ENCODE measurements around the gene DHTKD1.

Gene DHTKD1, protein sequence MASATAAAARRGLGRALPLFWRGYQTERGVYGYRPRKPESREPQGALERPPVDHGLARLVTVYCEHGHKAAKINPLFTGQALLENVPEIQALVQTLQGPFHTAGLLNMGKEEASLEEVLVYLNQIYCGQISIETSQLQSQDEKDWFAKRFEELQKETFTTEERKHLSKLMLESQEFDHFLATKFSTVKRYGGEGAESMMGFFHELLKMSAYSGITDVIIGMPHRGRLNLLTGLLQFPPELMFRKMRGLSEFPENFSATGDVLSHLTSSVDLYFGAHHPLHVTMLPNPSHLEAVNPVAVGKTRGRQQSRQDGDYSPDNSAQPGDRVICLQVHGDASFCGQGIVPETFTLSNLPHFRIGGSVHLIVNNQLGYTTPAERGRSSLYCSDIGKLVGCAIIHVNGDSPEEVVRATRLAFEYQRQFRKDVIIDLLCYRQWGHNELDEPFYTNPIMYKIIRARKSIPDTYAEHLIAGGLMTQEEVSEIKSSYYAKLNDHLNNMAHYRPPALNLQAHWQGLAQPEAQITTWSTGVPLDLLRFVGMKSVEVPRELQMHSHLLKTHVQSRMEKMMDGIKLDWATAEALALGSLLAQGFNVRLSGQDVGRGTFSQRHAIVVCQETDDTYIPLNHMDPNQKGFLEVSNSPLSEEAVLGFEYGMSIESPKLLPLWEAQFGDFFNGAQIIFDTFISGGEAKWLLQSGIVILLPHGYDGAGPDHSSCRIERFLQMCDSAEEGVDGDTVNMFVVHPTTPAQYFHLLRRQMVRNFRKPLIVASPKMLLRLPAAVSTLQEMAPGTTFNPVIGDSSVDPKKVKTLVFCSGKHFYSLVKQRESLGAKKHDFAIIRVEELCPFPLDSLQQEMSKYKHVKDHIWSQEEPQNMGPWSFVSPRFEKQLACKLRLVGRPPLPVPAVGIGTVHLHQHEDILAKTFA

DNA sequence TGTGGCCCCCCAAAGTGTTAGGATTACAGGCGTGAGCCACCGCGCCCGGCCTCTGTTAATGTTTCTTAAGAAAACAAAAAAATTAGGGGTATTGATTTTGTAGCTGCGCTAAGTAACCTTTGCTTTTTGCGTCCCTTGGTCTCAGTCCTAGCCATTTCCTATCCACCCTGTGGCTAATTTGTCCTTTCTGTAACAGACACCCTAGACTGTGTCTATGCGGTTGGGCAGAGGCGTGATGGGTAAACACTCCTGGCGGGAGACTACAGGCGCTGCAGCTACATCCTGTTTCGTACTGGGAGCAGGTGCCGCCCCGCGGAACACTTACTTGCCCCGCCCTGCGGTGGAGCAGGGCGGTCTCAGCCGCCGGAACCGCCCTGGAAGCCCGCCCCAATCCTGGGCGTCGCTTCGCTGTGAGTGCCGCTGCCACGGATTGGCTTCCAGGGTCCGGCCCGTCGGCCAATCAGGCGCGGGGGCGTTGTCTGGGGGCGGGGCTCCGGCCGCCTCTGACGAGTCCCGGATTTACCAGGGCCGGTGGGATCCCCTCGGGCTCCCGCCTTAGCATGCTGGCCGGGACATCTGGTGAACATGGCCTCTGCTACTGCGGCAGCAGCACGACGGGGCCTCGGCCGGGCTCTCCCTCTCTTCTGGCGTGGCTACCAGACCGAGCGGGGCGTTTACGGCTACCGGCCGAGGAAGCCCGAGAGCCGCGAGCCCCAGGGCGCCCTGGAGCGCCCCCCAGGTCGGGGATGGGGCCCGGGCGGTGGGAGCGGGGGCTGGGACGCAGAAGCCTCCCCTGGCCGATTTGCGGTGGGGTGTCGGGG lies at the start of gene DHTKD1:
Gene DHTKD1 (plus strand): TSS at position 506 of the 821 bp plus-strand sequence. CDS start 80 bp downstream, at position 586.
- DNase-seq = peak; percentile 95

- no peak for DNase-seq
Observed at GRCh38 chr10:12019283-12019971, 49.3 kb upstream of the DHTKD1 start.

DNA sequence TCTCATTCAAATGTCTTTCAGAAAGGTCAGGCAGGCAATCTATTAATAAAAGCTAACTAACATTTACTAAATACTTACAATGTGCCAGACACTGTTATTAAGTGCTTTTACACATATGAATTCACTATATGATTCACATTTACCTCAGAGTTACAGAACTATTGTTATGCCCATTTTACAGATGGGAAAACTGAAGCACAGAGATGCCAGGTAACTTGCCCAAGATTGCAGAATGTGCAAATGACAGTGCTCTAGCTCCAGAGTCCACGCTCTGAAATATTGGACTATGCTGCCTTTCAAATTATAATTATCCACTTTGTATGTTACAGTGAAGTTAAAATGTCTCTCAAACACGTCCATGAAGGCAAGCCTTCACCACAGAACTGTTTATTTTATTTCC lies 48.2 kb upstream of the DHTKD1 start:
- no peak for DNase-seq

DNA sequence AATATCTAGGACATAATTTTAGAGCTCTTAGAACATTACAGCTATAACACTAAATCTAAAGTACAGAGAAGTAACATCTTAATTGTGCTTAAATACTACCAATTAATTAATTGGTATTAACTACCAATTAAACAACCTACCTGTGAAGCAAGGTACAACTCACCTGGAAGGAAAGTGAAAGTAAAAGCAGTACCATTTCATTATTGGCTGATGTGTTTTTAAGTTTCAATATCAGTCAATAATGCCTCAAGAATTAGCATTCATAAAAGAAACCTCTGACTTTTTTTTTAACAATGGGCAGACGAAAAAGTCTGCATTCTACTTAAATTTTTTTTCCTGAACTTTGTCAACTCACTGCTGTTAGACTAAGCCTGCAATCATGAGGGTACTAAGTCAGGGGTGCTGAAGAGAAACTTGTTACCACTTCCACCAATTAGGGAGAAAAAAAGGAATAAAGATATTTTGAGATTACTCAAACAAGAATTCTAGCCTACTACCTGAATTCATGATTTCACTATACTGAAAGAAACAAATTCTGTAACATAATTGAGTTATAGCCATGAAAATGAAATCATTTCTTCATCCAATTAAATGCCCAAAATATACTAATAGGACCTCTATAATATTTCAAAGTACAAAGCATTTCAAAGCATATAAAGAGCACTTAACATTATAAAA lies 46.0 kb upstream of the DHTKD1 start:
- no peak for DNase-seq

DNA sequence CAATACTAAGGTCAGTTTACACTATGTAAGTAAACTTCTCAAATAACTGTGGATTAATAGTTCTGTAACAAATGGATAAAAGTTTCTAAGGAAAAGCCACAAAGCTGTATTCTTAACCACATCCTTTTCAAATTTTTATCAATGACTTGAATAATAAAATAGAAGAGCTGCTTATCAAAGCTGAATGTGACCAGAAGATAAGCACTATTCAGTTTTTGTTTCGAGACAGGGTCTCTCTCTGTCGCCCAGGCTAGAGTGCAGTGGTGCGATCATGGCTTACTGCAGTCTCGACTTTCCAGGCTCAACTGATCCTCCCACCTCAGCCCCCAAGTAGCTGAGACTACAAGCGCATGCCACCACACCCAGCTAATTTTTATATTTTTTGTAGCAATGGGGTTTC lies 43.2 kb upstream of the DHTKD1 start:
- no peak for DNase-seq

DNA sequence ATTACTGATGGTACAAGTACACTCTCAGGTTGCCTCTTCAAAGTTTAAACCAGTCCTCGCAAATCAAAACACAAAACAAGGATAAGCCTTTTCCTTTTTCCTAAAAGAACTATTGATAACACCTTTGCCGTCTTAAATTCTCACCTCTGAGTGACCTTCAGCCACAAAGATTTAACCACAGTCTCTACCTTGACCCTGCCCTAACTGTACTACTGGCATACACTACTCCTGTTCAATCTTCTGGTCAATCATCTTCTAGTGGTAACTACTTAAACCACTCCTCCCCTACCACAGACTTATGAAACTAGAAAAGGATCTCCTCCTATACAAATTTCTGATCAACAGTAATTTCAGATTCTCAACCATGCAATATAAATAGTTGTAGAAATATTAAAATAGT lies 41.2 kb upstream of the DHTKD1 start:
- no peak for DNase-seq

GRCh38 chr10:12031404-12031803 lies 37.4 kb upstream of the DHTKD1 start:
- DNase-seq = no peak

GRCh38 chr10:12036073-12036655 lies 32.6 kb upstream of the DHTKD1 start:
- DNase-seq = no peak

DNA sequence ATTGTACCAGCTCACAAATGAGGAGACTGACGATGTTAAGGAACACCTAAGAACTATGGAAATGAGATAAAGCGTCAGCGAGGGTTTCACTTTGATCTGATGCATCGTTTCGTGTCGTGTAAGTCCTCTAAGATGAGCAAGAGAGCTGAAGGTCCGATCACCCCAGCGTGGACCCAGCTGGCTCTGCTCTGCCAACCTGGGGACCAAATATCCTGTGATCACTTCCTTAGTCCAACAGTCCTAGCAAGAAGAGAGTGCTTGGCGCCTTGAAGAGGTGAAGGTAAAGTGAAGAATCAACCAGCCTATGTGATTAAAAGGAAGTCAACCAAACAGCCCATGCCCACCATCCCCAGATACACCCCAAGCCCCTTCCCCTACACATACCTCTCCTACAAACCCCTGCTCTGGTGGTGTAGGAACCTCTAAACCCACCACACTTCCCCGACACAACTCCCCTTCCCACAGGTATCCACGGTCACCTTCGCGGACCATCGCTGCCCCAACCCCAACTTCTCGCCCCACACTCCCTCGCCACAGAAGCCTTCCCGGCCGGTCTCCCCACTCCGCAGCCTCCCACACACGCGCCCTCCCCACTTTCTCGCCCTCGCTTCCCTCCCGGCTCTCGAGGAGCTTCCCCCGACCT lies 26.9 kb upstream of the DHTKD1 start:
- no peak for DNase-seq

DNA sequence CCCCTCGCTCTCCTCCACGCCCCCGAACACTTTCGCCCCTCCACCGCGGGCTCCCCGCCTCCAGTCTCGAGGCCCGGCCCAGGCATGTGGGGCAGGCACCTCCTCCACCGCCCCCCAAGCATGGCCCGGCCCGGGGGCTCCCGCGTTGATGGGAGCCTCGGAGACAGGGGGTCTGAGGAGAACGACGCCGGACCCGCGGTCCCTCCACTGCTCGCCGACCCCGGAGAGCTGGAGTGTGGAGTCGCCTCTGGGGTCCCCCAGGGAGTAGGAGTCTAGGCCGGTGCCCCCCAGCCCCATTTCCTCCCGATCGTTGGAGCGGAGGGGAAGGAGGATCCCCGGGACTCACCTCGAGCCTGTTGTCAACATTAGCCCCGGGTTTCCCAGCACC lies 26.4 kb upstream of the DHTKD1 start:
- DNase-seq = no peak

DNA sequence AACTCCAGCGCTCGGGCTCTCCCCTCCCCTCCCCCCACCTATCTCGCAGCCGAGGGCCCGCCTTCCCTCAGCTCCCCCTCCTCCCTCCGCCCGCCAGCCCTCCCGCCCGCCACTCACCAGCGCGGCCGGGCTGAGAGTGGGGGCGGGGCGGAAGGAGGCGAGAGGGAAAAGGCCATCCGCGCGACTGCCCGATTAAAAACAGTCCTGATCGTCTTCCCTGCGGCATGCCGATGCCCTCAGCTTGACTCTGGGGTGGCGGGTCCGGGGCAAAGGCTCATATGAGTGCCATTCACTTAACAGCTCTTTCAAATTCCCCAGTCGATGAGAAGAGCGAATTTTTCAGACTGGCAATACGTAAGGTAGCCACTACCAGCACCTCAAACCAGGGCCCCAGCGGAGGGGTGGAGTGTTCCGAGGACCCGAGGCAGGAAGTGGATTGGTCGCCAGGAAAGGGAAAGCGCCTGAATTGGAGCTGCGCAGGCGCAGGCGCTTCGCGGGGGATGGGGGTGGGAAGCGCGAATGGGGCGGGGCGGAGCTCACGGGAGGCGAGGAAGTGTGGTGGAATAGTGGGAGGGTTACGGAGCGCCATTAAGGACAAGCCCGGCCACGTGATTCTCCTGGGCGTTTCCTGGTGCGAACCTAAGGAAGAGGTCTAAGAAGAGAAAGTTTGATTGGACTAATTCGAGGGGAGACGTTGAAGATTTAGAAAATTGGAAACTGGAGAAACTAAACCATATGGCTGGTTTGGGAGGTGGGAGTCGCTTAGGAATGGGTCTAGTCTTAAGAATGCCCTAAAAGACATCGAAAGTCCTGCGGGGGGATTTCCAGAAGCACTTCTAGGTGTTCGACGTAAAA lies 25.7 kb upstream of the DHTKD1 start, which contains the start of gene UPF2:
Gene UPF2 (minus strand): TSS at position 13 of the 855 bp plus-strand sequence. CDS start 7,386 bp downstream, outside the sequence.
- DNase-seq = peak; percentile 94

DNA sequence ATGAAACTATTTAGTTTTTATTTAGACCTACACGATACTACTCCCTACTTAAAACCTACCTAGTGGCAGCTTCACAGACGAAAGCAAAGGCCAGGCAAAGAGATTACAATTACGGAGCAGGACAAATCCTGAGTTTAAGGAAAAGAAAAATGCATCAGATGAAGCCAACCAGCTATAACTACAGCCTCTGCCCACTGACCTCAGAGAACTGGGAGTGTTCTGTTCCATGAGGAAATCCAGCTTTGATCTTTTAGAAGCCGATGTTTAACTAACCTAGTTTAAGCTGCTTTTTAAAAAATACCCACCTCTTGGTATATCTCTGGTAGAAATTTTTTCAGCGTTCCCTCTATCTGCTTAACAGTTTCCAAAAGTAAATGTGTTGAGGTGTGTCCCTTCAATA lies 23.2 kb upstream of the DHTKD1 start:
- DNase-seq = no peak

GRCh38 chr10:12048547-12048946 lies 20.2 kb upstream of the DHTKD1 start:
- no peak for DNase-seq

DNA sequence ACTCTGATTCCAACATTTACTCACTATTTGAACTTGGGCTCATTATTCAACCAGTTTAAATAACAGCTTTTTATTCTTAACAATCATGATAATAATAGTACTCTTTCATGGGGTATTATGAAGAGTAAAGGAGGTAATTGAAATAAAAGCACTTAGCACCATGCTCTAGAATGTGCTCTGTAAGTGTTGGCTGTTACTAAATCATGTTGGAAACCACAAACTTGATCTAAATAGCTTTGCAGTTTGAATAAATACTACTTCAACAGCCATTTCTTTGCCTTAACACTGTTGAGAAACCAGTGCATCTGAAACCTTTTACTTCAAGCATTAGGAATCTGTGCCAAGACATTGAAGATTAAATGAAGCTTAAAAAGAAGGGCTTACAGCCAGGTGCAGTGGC lies 18.2 kb upstream of the DHTKD1 start:
- no peak for DNase-seq

DNA sequence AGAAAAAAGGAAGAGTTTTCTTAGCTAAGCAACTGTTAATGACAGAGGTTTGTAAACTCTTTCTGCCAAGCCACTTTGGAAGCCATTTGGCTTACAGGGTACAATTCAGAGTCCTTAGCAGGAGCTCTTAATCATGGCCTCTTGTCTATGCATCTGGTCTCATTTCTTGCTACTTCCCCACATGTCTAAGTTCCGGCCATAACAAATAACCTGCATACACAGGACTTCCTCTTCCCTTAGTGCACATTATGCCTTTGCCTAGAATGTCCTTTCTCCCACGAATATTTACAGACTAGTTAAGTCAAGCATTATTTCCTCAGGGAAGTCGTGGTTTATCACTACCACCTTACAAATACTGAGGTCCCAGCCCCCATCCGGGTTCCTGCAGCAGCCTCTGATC lies 17.5 kb upstream of the DHTKD1 start:
- DNase-seq = no peak

DNA sequence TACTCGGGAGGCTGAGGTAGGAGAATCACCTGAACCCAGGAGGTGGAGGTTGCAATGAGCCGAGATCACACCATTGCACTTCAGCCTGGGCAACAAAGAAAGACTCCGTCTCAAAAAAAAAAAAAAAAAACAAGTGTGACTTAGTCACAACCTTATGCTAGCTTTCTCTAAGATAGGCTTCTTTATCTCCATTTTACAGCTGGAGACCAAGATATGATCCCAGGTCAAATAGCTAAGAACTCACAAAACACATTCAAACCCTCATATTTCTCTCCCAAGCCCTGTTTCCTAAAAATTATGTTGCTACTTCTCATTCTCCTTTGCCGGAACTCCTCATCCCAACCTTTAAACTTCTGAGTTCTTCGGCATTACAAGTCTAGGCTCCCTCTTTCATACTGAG lies 13.0 kb upstream of the DHTKD1 start:
- no peak for DNase-seq

GRCh38 chr10:12056748-12057147 lies 12.0 kb upstream of the DHTKD1 start:
- DNase-seq = no peak

- DNase-seq = no peak
Observed at GRCh38 chr10:12061124-12061523, 7.6 kb upstream of the DHTKD1 start.

GRCh38 chr10:12062754-12063482 lies 5.8 kb upstream of the DHTKD1 start:
- DNase-seq = no peak

All from SHP77 treated with DMSO at 0.1 percent for 48 hours (cell line).